ENCODE results near the gene VPS36.

VPS36 gene

GRCh38 chr13:52399708-52400107 lies 50.7 kb downstream of the VPS36 start:
- no peaks in the 10 kb centered on the region for H3K36me3 ChIP-seq (ENCODE audit: insufficient read depth, low read depth, low read length)
- H3K9me3 ChIP-seq (ENCODE audit: insufficient read depth, low read depth, low read length) = no peaks in the 10 kb centered on the region
- H3K4me3 ChIP-seq (ENCODE audit: low read length) = no peak overlapping the region
- H3K27me3 ChIP-seq (ENCODE audit: insufficient read depth, low read length) = peaks cover 8% of the 10 kb centered on the region
- H3K9ac ChIP-seq (ENCODE audit: low read depth, low read length) = no peak overlapping the region
- H3K27ac ChIP-seq (ENCODE audit: low read length) = no peak overlapping the region
- H3K4me1 ChIP-seq (ENCODE audit: insufficient read depth, low read length) = no peaks in the 10 kb centered on the region

GRCh38 chr13:52399046-52399445 lies 51.4 kb downstream of the VPS36 start:
- Histone ChIP-seq H3K27me3 (ENCODE audit: insufficient read depth, low read length) (peaks cover 2% of the 10 kb centered on the region), H3K9me3 (ENCODE audit: insufficient read depth, low read depth, low read length) (no peaks in the 10 kb centered on the region), H3K36me3 (ENCODE audit: insufficient read depth, low read depth, low read length) (no peaks in the 10 kb centered on the region), H3K9ac (ENCODE audit: low read depth, low read length) (no peak overlapping the region), H3K4me3 (ENCODE audit: low read length) (no peak overlapping the region), H3K4me1 (ENCODE audit: insufficient read depth, low read length) (no peaks in the 10 kb centered on the region), H3K27ac (ENCODE audit: low read length) (no peak overlapping the region)

DNA sequence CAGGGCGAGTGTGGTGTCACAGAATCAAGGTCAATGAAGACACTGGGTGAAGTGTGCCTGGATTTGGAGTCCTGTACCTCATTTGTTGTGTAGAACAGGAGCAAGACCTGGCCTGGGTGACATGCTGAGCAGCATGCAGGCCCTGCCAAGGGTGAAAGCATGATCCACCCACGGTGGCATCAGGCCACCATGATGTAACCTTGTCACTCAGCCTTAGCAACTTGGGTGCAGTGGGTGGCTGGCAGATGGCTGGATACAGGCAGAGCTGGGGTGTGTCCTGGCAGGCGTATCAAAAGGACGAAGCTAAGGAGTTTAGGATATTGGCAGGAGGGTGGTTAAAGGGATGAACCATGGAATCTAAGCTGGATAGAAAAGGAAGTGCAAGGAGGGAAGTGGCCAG lies 54.7 kb downstream of the VPS36 start:
- H3K9ac ChIP-seq (ENCODE audit: low read depth, low read length) = no peak overlapping the region
- H3K9me3 ChIP-seq (ENCODE audit: insufficient read depth, low read depth, low read length) = no peaks in the 10 kb centered on the region
- no peaks in the 10 kb centered on the region for H3K36me3 ChIP-seq (ENCODE audit: insufficient read depth, low read depth, low read length)
- no peaks in the 10 kb centered on the region for H3K27me3 ChIP-seq (ENCODE audit: insufficient read depth, low read length)
- no peak overlapping the region for H3K27ac ChIP-seq (ENCODE audit: low read length)
- no peaks in the 10 kb centered on the region for H3K4me1 ChIP-seq (ENCODE audit: insufficient read depth, low read length)
- H3K4me3 ChIP-seq (ENCODE audit: low read length) = no peak overlapping the region

DNA sequence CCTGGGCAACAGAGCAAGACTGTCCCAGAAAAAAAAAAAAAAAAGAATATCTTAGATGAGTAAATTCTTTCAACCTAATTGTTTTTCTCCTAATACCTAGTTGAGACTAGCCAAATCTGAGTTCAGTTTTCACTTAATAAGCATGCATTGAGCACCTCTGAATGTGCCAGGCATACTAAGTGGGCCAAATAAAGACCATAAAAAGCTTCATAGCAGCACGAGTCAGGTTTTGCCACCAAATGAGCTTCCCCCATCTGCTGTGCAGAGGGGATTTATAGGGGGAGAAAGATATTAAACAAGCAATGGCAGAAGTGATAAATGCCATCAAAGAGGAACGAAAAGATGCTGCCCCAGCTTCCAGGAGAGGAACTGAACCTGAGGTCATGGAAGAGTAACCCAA lies 55.8 kb downstream of the VPS36 start:
- Histone ChIP-seq H3K4me3 (ENCODE audit: low read length) (no peak overlapping the region), H3K36me3 (ENCODE audit: insufficient read depth, low read depth, low read length) (no peaks in the 10 kb centered on the region), H3K4me1 (ENCODE audit: insufficient read depth, low read length) (no peaks in the 10 kb centered on the region), H3K27ac (ENCODE audit: low read length) (no peak overlapping the region), H3K9ac (ENCODE audit: low read depth, low read length) (no peak overlapping the region), H3K27me3 (ENCODE audit: insufficient read depth, low read length) (no peaks in the 10 kb centered on the region), H3K9me3 (ENCODE audit: insufficient read depth, low read depth, low read length) (no peaks in the 10 kb centered on the region)

GRCh38 chr13:52393572-52394357 lies 56.7 kb downstream of the VPS36 start:
- no peaks in the 10 kb centered on the region for H3K27me3 ChIP-seq (ENCODE audit: insufficient read depth, low read length)
- no peak overlapping the region for H3K27ac ChIP-seq (ENCODE audit: low read length)
- no peaks in the 10 kb centered on the region for H3K36me3 ChIP-seq (ENCODE audit: insufficient read depth, low read depth, low read length)
- no peak overlapping the region for H3K4me3 ChIP-seq (ENCODE audit: low read length)
- no peaks in the 10 kb centered on the region for H3K9me3 ChIP-seq (ENCODE audit: insufficient read depth, low read depth, low read length)
- no peaks in the 10 kb centered on the region for H3K4me1 ChIP-seq (ENCODE audit: insufficient read depth, low read length)
- no peak overlapping the region for H3K9ac ChIP-seq (ENCODE audit: low read depth, low read length)

- no peak overlapping the region for H3K9ac ChIP-seq (ENCODE audit: low read depth, low read length)
- no peaks in the 10 kb centered on the region for H3K4me1 ChIP-seq (ENCODE audit: insufficient read depth, low read length)
Measured at GRCh38 chr13:52387721-52388120, 62.7 kb downstream of the VPS36 start.

DNA sequence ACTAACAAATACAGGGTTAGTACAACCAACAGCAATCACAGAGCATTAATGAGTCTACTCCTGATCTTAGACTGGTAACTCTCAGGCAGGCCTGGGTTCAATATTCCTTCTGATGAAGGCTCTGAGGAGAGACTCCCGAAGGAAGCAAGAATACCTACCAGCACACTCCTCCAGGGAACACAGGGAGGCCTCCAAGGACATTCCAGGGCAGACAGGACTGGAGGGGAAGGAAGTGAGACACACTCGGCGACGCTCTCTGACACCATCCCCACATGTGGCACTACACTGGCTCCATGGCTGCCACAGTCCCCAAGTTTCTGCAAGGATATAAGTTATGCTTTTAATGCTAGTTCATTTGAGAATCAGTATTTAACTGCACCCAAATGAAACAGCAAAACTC lies 64.6 kb downstream of the VPS36 start:
- no peak overlapping the region for H3K27ac ChIP-seq (ENCODE audit: low read length)
- no peaks in the 10 kb centered on the region for H3K27me3 ChIP-seq (ENCODE audit: insufficient read depth, low read length)
- H3K4me1 ChIP-seq (ENCODE audit: insufficient read depth, low read length) = no peaks in the 10 kb centered on the region
- H3K9ac ChIP-seq (ENCODE audit: low read depth, low read length) = no peak overlapping the region
- no peak overlapping the region for H3K4me3 ChIP-seq (ENCODE audit: low read length)
- no peaks in the 10 kb centered on the region for H3K36me3 ChIP-seq (ENCODE audit: insufficient read depth, low read depth, low read length)
- 0 out of 2 replicates have a peak, but pooled peaks cover 3% of the 10 kb centered on the region for H3K9me3 ChIP-seq (ENCODE audit: insufficient read depth, low read depth, low read length)

More at GRCh38 chr13:52387721-52388120, 62.7 kb downstream of the VPS36 start:
- Histone ChIP-seq H3K4me3 (ENCODE audit: low read length) (no peak overlapping the region), H3K9me3 (ENCODE audit: insufficient read depth, low read depth, low read length) (0 out of 2 replicates have a peak, but pooled peaks cover 3% of the 10 kb centered on the region), H3K27me3 (ENCODE audit: insufficient read depth, low read length) (no peaks in the 10 kb centered on the region), H3K27ac (ENCODE audit: low read length) (no peak overlapping the region), H3K36me3 (ENCODE audit: insufficient read depth, low read depth, low read length) (no peaks in the 10 kb centered on the region)

DNA sequence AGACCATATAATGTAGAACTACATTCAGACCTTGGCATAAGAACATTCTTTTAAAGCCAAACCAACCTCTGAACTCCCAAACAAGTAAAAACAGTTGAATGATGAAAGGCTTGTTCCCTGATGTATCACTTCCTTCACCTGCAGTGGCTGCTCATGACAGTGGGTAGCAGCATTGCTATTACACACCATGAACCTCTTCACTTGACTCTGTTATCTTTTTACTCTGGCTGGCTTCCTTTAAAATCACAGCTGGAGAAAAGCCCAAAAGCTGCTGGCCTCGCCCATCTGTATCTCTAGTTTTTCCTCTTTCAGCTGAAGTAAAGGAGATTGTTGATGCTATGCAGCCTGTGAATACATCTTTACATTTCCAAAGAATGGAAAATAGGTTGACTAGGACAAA lies 67.1 kb downstream of the VPS36 start:
- Histone ChIP-seq H3K9me3 (ENCODE audit: insufficient read depth, low read depth, low read length) (0 out of 2 replicates have a peak, but pooled peaks cover 3% of the 10 kb centered on the region), H3K27ac (ENCODE audit: low read length) (no peak overlapping the region)

GRCh38 chr13:52378312-52378711 lies 72.1 kb downstream of the VPS36 start:
- no peaks in the 10 kb centered on the region for H3K9me3 ChIP-seq (ENCODE audit: insufficient read depth, low read depth, low read length)
- no peak overlapping the region for H3K4me3 ChIP-seq (ENCODE audit: low read length)
- no peaks in the 10 kb centered on the region for H3K4me1 ChIP-seq (ENCODE audit: insufficient read depth, low read length)
- H3K9ac ChIP-seq (ENCODE audit: low read depth, low read length) = no peak overlapping the region
- H3K27me3 ChIP-seq (ENCODE audit: insufficient read depth, low read length) = no peaks in the 10 kb centered on the region
- no peaks in the 10 kb centered on the region for H3K36me3 ChIP-seq (ENCODE audit: insufficient read depth, low read depth, low read length)
- no peak overlapping the region for H3K27ac ChIP-seq (ENCODE audit: low read length)

More for the DNA sequence above, 67.1 kb downstream of the VPS36 start:
- no peaks in the 10 kb centered on the region for H3K36me3 ChIP-seq (ENCODE audit: insufficient read depth, low read depth, low read length)
- H3K27me3 ChIP-seq (ENCODE audit: insufficient read depth, low read length) = no peaks in the 10 kb centered on the region
- no peak overlapping the region for H3K9ac ChIP-seq (ENCODE audit: low read depth, low read length)
- no peak overlapping the region for H3K4me3 ChIP-seq (ENCODE audit: low read length)
- H3K4me1 ChIP-seq (ENCODE audit: insufficient read depth, low read length) = no peaks in the 10 kb centered on the region

GRCh38 chr13:52377898-52378297 lies 72.5 kb downstream of the VPS36 start:
- H3K36me3 ChIP-seq (ENCODE audit: insufficient read depth, low read depth, low read length) = no peaks in the 10 kb centered on the region
- no peaks in the 10 kb centered on the region for H3K4me1 ChIP-seq (ENCODE audit: insufficient read depth, low read length)
- H3K27me3 ChIP-seq (ENCODE audit: insufficient read depth, low read length) = no peaks in the 10 kb centered on the region
- H3K4me3 ChIP-seq (ENCODE audit: low read length) = no peak overlapping the region
- no peaks in the 10 kb centered on the region for H3K9me3 ChIP-seq (ENCODE audit: insufficient read depth, low read depth, low read length)
- H3K9ac ChIP-seq (ENCODE audit: low read depth, low read length) = no peak overlapping the region
- no peak overlapping the region for H3K27ac ChIP-seq (ENCODE audit: low read length)

- Histone ChIP-seq H3K9me3 (ENCODE audit: insufficient read depth, low read depth, low read length) (no peaks in the 10 kb centered on the region), H3K27me3 (ENCODE audit: insufficient read depth, low read length) (no peaks in the 10 kb centered on the region), H3K4me1 (ENCODE audit: insufficient read depth, low read length) (no peaks in the 10 kb centered on the region), H3K9ac (ENCODE audit: low read depth, low read length) (no peak overlapping the region), H3K36me3 (ENCODE audit: insufficient read depth, low read depth, low read length) (no peaks in the 10 kb centered on the region), H3K27ac (ENCODE audit: low read length) (no peak overlapping the region), H3K4me3 (ENCODE audit: low read length) (no peak overlapping the region)
Measured at GRCh38 chr13:52374873-52375411, 75.5 kb downstream of the VPS36 start.

GRCh38 chr13:52374389-52374788 lies 76.0 kb downstream of the VPS36 start:
- H3K9ac ChIP-seq (ENCODE audit: low read depth, low read length) = no peak overlapping the region
- no peaks in the 10 kb centered on the region for H3K27me3 ChIP-seq (ENCODE audit: insufficient read depth, low read length)
- no peaks in the 10 kb centered on the region for H3K4me1 ChIP-seq (ENCODE audit: insufficient read depth, low read length)
- H3K4me3 ChIP-seq (ENCODE audit: low read length) = no peak overlapping the region
- no peak overlapping the region for H3K27ac ChIP-seq (ENCODE audit: low read length)
- H3K9me3 ChIP-seq (ENCODE audit: insufficient read depth, low read depth, low read length) = no peaks in the 10 kb centered on the region
- no peaks in the 10 kb centered on the region for H3K36me3 ChIP-seq (ENCODE audit: insufficient read depth, low read depth, low read length)
